Measurements from ENCODE around the gene MGAT5.

MGAT5 gene, protein sequence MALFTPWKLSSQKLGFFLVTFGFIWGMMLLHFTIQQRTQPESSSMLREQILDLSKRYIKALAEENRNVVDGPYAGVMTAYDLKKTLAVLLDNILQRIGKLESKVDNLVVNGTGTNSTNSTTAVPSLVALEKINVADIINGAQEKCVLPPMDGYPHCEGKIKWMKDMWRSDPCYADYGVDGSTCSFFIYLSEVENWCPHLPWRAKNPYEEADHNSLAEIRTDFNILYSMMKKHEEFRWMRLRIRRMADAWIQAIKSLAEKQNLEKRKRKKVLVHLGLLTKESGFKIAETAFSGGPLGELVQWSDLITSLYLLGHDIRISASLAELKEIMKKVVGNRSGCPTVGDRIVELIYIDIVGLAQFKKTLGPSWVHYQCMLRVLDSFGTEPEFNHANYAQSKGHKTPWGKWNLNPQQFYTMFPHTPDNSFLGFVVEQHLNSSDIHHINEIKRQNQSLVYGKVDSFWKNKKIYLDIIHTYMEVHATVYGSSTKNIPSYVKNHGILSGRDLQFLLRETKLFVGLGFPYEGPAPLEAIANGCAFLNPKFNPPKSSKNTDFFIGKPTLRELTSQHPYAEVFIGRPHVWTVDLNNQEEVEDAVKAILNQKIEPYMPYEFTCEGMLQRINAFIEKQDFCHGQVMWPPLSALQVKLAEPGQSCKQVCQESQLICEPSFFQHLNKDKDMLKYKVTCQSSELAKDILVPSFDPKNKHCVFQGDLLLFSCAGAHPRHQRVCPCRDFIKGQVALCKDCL

DNA sequence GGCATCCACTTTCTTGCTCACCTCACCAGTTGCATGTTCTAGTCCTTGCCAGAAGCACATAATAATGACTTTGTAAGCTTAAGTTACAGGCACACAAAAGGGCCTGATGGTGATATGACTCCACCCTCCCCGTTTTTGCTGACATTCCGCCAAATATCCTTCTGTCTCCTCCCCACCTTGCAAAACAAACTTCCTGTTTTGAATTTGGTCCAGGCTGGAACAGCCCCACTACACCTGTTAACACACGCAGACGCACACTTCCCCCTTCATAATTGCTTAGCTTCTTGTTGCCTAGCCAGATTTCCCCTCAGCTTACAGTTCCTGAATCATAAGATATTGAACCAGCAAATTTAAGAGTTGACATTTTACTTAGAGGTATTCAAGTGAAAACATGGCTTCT is at the start of gene MGAT5:
Gene MGAT5, plus strand, starts transcription at position 269 of the 400 bp plus-strand sequence. CDS start 332 bp downstream, outside the sequence.
- H3K9me3 Mint-ChIP-seq: no peaks in the 10 kb centered on the region
- H3K36me3 Mint-ChIP-seq (ENCODE audit: low read depth): peaks cover 46% of the 10 kb centered on the region
- no peaks in the 10 kb centered on the region for H3K27me3 Mint-ChIP-seq
- intact Hi-C loops (cut with micrococcal nuclease): no loop called here
- H3K4me3 Mint-ChIP-seq: no peak within 1 kb of the TSS
- peak within 1 kb of the TSS; percentile 2 for H3K27ac Mint-ChIP-seq
- H3K4me1 Mint-ChIP-seq (ENCODE audit: low read depth): peaks cover 61% of the 10 kb centered on the region

DNA sequence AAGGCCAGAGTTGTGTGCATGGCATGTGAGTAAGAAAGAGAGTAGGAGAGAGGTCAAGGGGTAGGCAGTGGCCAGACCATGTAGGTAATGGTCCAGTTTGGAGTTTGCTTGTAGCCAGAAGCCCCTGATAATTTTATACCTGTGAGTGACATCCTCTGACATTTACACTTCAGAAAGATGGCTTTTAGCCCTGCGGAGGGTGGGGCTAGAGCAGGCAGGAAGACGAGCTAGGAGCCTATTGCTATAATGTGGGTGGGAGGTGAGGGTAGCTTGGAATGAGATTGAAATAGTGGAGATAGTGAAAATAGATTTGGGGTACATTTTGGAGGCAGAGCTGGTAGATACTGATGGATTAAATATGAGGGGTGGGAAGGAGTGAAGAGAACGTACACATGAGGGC is 48.8 kb upstream of the MGAT5 start:
- Mint-ChIP-seq H3K36me3 (ENCODE audit: low read depth) (no peaks in the 10 kb centered on the region), H3K4me1 (ENCODE audit: low read depth) (peaks cover 5% of the 10 kb centered on the region), H3K27ac (no peak overlapping the region), H3K27me3 (no peaks in the 10 kb centered on the region), H3K4me3 (no peak overlapping the region), H3K9me3 (no peaks in the 10 kb centered on the region)
- intact Hi-C loops (cut with micrococcal nuclease): loop anchor here (5.0 kb wide), 2 partner anchors 68 to 88 kb away; no protein-coding TSS in a partner anchor

DNA sequence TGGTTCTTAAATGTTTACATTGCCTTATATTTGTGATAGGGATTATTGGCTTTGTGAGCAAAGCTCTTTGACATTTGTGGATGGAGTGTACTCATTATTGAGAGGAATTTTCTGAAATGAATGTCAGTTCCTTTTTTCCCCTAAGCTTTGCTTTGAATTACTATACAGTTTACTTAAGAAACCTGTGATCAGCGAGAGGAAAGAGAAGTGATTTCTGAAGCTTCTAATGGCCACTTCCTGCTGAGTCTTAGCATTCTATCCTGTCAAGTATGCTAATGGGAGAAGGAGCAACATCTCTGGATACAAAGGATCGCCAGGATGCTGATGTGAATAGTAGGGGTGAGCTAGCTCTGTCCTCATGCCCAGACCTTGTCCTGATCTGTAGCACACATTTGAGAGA is 47.8 kb upstream of the MGAT5 start:
- H3K4me1 Mint-ChIP-seq (ENCODE audit: low read depth): peaks cover 5% of the 10 kb centered on the region
- intact Hi-C loops (cut with micrococcal nuclease): loop anchor here (5.0 kb wide), 2 partner anchors 69 to 89 kb away; no protein-coding TSS in a partner anchor
- no peaks in the 10 kb centered on the region for H3K36me3 Mint-ChIP-seq (ENCODE audit: low read depth)
- H3K27ac Mint-ChIP-seq: no peak overlapping the region
- H3K9me3 Mint-ChIP-seq: no peaks in the 10 kb centered on the region
- no peaks in the 10 kb centered on the region for H3K27me3 Mint-ChIP-seq
- H3K4me3 Mint-ChIP-seq: no peak overlapping the region

DNA sequence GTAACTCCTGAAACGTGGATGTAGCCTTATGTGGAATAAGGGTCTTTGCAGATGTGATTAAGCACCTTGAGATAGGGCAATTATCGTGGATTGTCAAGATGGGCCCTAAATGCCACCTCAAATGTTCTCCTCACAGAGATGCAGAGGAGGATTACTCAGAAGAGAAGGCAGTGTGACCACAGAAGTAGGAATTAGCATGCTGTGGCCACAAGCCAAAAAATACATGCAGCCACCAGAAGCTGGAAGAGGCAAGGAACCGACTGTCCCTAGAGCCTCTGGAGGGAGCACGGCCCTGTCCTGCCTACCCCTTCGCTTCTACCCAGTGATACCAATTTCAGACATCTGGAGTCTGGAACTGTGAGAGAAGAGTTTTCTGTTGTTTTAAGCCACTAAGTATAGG is 47.3 kb upstream of the MGAT5 start:
- intact Hi-C loops (cut with micrococcal nuclease): loop anchor here (5.0 kb wide), 2 partner anchors 69 to 89 kb away; no protein-coding TSS in a partner anchor
- H3K27ac Mint-ChIP-seq: no peak overlapping the region
- H3K27me3 Mint-ChIP-seq: no peaks in the 10 kb centered on the region
- H3K4me1 Mint-ChIP-seq (ENCODE audit: low read depth): peaks cover 5% of the 10 kb centered on the region
- no peaks in the 10 kb centered on the region for H3K36me3 Mint-ChIP-seq (ENCODE audit: low read depth)
- H3K9me3 Mint-ChIP-seq: no peaks in the 10 kb centered on the region
- H3K4me3 Mint-ChIP-seq: no peak overlapping the region

DNA sequence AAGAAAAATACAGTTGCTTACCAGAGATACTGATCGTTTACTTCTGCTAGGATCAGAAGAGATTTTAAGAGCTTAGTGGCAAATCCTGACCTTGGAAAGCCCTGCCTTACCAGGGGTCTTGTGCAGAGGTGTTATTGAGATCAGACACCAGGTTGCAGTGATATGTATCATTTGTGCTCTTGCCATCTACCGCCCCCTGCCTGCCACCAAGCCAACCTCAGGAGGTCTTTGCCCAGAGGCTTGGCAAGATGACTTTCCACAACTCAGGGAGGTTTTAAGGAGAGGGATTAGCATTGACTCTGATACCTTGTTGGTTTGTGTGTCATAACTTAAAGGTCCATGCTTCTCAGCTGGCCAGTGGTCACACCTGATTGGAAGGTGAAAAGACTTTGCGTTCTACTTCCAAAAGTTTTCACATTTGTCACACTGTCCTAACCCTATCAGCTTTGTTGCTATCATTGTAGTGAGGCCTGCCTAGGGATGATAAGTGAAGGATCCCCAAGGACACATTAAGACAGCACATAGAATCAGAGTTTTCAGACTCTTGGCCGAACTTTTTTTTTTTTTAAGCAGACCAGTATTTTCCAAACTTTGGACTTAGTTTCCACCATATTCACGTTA is 46.2 kb upstream of the MGAT5 start:
- H3K27ac Mint-ChIP-seq: no peak overlapping the region
- intact Hi-C loops (cut with micrococcal nuclease): loop anchor here (5.0 kb wide), 2 partner anchors 70 to 90 kb away; no protein-coding TSS in a partner anchor
- no peaks in the 10 kb centered on the region for H3K9me3 Mint-ChIP-seq
- H3K27me3 Mint-ChIP-seq: no peaks in the 10 kb centered on the region
- no peaks in the 10 kb centered on the region for H3K36me3 Mint-ChIP-seq (ENCODE audit: low read depth)
- peaks cover 6% of the 10 kb centered on the region for H3K4me1 Mint-ChIP-seq (ENCODE audit: low read depth)
- H3K4me3 Mint-ChIP-seq: no peak overlapping the region

DNA sequence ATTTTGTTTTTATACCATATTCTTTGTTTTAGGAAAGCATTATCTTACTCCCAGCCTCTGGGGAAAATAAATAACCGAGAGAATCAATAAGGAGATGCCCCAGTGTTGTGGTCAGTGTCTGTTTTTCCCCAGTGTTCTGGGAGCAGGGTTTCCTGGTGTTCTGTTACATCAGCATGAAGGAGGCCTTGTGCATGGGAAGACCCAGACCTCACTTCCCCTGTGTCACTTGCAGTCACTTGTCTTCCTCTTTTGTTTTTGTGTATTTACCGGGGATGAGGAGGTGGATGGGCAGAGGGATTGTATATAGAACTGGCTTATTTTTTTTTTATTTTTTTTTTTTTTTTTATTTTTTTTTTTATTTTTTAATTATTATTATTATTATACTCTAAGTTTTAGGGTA is 45.0 kb upstream of the MGAT5 start:
- no peaks in the 10 kb centered on the region for H3K36me3 Mint-ChIP-seq (ENCODE audit: low read depth)
- no peak overlapping the region for H3K27ac Mint-ChIP-seq
- H3K4me3 Mint-ChIP-seq: no peak overlapping the region
- no peaks in the 10 kb centered on the region for H3K27me3 Mint-ChIP-seq
- no peaks in the 10 kb centered on the region for H3K9me3 Mint-ChIP-seq
- intact Hi-C loops (cut with micrococcal nuclease): loop anchor here (5.0 kb wide), 2 partner anchors 72 to 92 kb away; no protein-coding TSS in a partner anchor
- peaks cover 12% of the 10 kb centered on the region for H3K4me1 Mint-ChIP-seq (ENCODE audit: low read depth)

DNA sequence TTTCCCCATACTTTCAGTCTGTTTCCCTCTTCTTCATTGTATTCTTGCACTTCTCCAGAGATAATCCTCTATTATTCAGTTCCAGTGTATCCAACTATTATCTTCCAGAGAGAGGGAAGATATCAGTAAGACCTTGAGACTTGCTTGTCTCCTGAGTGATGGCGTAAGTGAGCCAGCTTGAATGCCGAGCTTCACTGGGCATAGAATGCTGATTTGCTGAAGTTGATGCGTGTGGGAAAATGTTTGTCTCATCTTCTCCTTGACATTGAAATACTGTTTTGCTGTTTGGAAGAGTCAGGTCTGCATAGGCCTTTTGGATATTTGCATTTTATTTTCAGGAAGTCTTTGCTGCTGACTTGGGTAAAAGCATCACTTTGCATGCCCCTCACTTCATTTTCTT is 41.1 kb upstream of the MGAT5 start:
- H3K36me3 Mint-ChIP-seq (ENCODE audit: low read depth): peaks cover 10% of the 10 kb centered on the region
- no peak overlapping the region for H3K4me3 Mint-ChIP-seq
- peaks cover 33% of the 10 kb centered on the region for H3K4me1 Mint-ChIP-seq (ENCODE audit: low read depth)
- no peaks in the 10 kb centered on the region for H3K27me3 Mint-ChIP-seq
- intact Hi-C loops (cut with micrococcal nuclease): no loop called here
- peaks cover 9% of the 10 kb centered on the region for H3K9me3 Mint-ChIP-seq
- no peak overlapping the region for H3K27ac Mint-ChIP-seq

DNA sequence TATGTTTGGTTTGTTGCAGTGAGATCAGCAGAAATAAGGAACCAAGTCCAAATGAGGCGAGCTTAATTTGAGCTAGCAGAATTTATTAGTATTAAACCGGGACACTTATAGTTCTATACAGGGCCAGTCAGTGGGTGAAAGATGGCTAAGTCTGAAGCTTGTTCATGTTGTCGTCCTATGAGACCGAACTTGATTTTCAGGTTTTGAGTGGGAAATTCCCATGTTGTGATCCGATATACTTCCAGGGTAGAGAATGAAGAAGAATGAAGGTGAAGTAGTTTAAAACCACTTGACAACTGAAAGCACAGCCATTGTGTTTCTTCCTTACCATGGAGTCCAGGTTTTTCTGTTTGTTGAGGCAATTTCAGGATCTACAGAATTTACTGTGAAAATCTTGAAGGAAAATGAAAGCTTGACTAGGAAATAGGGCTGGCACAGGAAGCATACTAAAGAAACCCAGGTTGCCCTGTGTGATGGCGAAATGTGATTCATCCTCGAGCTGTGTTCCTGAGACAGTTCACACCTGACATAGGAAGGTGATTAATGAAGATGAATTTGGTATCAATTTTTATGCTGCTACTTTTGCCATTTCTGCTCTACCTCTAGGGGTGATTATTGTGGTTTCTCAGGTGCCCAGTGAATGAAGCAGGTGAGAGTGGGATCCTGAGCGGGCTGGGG is 37.6 kb upstream of the MGAT5 start:
- peaks cover 68% of the 10 kb centered on the region for H3K4me1 Mint-ChIP-seq (ENCODE audit: low read depth)
- intact Hi-C loops (cut with micrococcal nuclease): no loop called here
- peaks cover 17% of the 10 kb centered on the region for H3K36me3 Mint-ChIP-seq (ENCODE audit: low read depth)
- H3K27me3 Mint-ChIP-seq: no peaks in the 10 kb centered on the region
- H3K4me3 Mint-ChIP-seq: no peak overlapping the region
- no peak overlapping the region for H3K27ac Mint-ChIP-seq
- peaks cover 9% of the 10 kb centered on the region for H3K9me3 Mint-ChIP-seq

DNA sequence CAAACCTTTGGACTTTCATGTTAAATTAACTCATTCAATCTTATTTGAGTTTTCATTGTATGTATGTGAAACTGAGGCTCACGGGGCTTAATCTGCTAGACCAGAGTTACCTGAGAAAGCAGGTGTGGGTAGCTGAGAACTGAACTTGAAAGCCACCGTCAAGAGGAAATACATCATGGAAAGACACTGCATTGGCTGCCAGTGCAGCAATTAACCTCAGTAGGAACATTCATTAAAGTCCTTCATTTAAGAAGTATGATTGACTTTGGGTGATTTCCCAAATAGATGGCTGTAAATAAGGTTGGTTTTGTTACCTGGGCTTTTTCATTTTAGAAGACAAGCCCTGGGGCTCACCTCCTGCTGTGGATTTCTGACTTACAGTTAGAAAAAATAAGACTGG is 36.5 kb upstream of the MGAT5 start:
- H3K27me3 Mint-ChIP-seq: no peaks in the 10 kb centered on the region
- H3K27ac Mint-ChIP-seq: no peak overlapping the region
- peaks cover 17% of the 10 kb centered on the region for H3K36me3 Mint-ChIP-seq (ENCODE audit: low read depth)
- intact Hi-C loops (cut with micrococcal nuclease): no loop called here
- H3K9me3 Mint-ChIP-seq: peaks cover 9% of the 10 kb centered on the region
- H3K4me1 Mint-ChIP-seq (ENCODE audit: low read depth): peaks cover 74% of the 10 kb centered on the region
- no peak overlapping the region for H3K4me3 Mint-ChIP-seq

DNA sequence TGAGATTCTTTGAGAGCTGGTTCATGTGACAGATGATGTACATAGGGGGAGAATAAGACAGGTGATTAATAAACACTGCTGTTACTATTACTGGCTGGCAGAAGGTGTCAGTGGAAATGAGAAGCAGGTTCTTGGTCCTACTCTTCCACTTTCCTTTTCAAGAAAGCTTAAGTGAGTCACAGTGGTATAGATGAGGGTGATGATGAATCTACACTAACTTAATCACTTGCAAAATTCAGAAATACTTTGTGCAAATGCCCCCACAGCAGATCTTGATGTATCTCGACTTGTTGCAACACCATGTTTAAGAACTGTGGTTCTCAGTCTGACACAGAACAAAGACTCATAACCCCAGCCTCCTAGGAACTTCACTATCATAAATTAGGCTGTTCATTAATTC is 35.9 kb upstream of the MGAT5 start:
- Mint-ChIP-seq H3K4me3 (no peak overlapping the region), H3K27ac (peak overlapping the region; percentile 80), H3K36me3 (ENCODE audit: low read depth) (peaks cover 17% of the 10 kb centered on the region), H3K4me1 (ENCODE audit: low read depth) (peaks cover 68% of the 10 kb centered on the region), H3K9me3 (peaks cover 9% of the 10 kb centered on the region), H3K27me3 (no peaks in the 10 kb centered on the region)
- intact Hi-C loops (cut with micrococcal nuclease): no loop called here

DNA sequence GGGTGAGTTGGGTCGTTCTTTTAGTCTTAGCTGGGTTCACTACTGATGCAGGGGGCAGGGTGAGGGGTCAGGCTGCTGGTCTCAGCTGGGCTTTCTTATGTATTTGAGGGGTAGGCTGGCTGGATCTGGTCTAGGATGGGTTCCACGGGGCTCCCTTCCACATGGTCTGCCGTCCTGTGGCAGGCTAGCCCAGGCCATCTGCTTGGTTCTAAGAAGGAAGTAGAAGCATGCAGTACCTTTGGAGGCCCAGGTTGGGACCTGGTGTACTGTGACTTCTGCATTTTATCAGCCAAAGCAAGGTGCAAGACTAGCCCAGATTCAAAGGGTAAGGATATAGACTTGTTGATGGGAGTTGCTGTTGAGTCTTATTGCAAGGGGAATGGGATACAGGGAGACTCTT is 35.5 kb upstream of the MGAT5 start:
- Mint-ChIP-seq H3K36me3 (ENCODE audit: low read depth) (peaks cover 17% of the 10 kb centered on the region), H3K4me1 (ENCODE audit: low read depth) (peaks cover 64% of the 10 kb centered on the region), H3K27ac (peak overlapping the region; percentile 80), H3K4me3 (no peak overlapping the region), H3K27me3 (no peaks in the 10 kb centered on the region), H3K9me3 (peaks cover 9% of the 10 kb centered on the region)
- intact Hi-C loops (cut with micrococcal nuclease): no loop called here

DNA sequence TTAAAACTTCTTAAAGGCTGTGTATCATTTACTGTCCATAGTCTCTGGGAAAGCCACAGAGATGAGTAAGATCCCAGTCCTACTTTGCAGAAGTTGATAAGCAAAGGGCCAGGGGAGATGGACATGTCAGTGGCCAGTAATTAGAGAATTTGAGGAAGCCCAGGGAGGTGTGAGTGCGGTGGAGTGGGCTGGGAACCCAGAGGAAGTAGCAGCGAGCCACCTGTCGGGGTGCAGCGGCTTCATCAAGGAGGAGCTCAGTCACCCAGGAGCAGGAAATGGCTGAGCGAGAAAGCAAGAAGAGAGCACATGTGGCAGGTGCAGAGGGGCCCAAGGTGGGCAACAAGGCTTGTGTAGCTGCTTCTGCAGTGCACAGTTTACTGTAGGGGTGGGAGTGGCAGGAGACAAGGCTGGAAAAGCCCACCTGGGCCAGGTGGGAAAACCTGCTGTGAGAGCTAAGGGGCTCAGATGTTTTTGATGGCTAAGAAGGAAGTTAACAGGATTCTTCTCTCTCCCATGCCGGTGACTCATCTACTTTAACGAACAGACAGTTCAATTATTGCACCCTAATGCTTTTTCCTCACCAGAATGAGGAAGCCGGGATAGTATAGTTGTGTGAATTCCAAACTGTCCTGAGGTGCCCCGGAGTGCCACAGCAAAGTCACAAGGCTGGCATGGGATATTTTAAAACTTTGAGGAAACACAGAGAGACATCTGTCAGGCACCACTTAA is 34.8 kb upstream of the MGAT5 start:
- intact Hi-C loops (cut with micrococcal nuclease): no loop called here
- Mint-ChIP-seq H3K27ac (peak overlapping the region; percentile 80), H3K27me3 (no peaks in the 10 kb centered on the region), H3K4me3 (peak overlapping the region; percentile 2), H3K4me1 (ENCODE audit: low read depth) (peaks cover 60% of the 10 kb centered on the region), H3K9me3 (peaks cover 9% of the 10 kb centered on the region), H3K36me3 (ENCODE audit: low read depth) (peaks cover 17% of the 10 kb centered on the region)

DNA sequence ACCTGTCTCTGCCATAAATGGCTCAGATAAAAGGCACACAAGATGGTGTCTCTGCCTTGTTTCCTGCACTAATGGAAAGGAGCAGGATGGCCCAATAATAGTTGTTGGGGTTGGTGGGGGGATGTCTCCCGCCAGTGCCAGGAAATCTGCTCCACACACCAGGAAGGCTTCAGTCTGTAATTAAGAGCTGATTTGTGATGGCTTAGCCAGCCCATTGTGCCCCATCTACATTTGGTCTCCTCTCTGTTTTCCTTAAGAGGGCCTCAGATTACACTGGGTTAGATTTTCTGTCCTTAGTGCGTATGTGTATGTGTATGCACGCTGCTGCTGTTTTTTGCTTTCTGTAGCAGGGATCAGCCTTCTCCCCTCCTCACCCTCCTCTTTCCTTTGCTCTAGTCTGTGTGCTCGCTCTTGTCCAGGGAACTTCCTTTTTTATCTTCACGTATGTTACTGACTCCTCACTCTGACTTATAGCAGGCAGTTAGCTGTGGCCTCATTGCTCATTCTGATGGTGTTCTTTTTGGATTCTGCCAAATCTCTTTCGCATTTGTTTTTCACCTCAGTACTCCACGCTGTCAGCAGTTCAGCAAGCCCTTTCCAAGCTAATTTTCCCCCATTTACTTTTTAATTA is 33.4 kb upstream of the MGAT5 start:
- H3K9me3 Mint-ChIP-seq: no peaks in the 10 kb centered on the region
- H3K27ac Mint-ChIP-seq: peak overlapping the region; percentile 80
- peaks cover 58% of the 10 kb centered on the region for H3K4me1 Mint-ChIP-seq (ENCODE audit: low read depth)
- intact Hi-C loops (cut with micrococcal nuclease): no loop called here
- peak overlapping the region; percentile 20 for H3K4me3 Mint-ChIP-seq
- H3K36me3 Mint-ChIP-seq (ENCODE audit: low read depth): peaks cover 7% of the 10 kb centered on the region
- no peaks in the 10 kb centered on the region for H3K27me3 Mint-ChIP-seq
